ENCODE data around the gene CNOT6.
"Not testable (repeated sequence)": the region's sequence is repeated elsewhere in the genome, so short reads cannot be mapped to it uniquely, and the experiment has no call there.

Gene CNOT6

GRCh38 chr5:180494060-180494509, at the start of gene CNOT6:
CNOT6 (plus strand) TSS chr5:180494379; CDS start chr5:180529277, 34,898 bp downstream.
- peak; percentile 90 to 91 for DNase-seq (ENCODE audit: low read depth in 2 of 2)

- DNase-seq (ENCODE audit: low read depth in 2 of 2): no peak
Measured at GRCh38 chr5:180454752-180455151, 39.4 kb upstream of the CNOT6 start.

GRCh38 chr5:180455872-180456271, 38.3 kb upstream of the CNOT6 start:
- no peak for DNase-seq (ENCODE audit: low read depth in 2 of 2)

GRCh38 chr5:180456792-180457191, 37.4 kb upstream of the CNOT6 start:
- no peak for DNase-seq (ENCODE audit: low read depth in 2 of 2)

GRCh38 chr5:180458852-180459673, 35.1 kb upstream of the CNOT6 start:
- not testable (repeated sequence) for DNase-seq (ENCODE audit: low read depth in 2 of 2)

GRCh38 chr5:180459674-180460142, 34.5 kb upstream of the CNOT6 start:
- not testable (repeated sequence) for DNase-seq (ENCODE audit: low read depth in 2 of 2)

- no peak for DNase-seq (ENCODE audit: low read depth in 2 of 2)
Measured at GRCh38 chr5:180460834-180461233, 33.3 kb upstream of the CNOT6 start.

- no peak for DNase-seq (ENCODE audit: low read depth in 2 of 2)
Measured at GRCh38 chr5:180461303-180461702, 32.9 kb upstream of the CNOT6 start.

- DNase-seq (ENCODE audit: low read depth in 2 of 2): no peak
Measured at GRCh38 chr5:180463216-180463900, 30.8 kb upstream of the CNOT6 start.

- DNase-seq (ENCODE audit: low read depth in 2 of 2): no peak
Measured at GRCh38 chr5:180463916-180464602, 30.1 kb upstream of the CNOT6 start.

GRCh38 chr5:180464603-180464970, 29.6 kb upstream of the CNOT6 start:
- DNase-seq (ENCODE audit: low read depth in 2 of 2): no peak

- DNase-seq (ENCODE audit: low read depth in 2 of 2): not testable (repeated sequence)
Measured at GRCh38 chr5:180465052-180465451, 29.1 kb upstream of the CNOT6 start.

GRCh38 chr5:180466316-180466715, 27.9 kb upstream of the CNOT6 start:
- no peak for DNase-seq (ENCODE audit: low read depth in 2 of 2)

- DNase-seq (ENCODE audit: low read depth in 2 of 2): no peak
Measured at GRCh38 chr5:180467028-180467975, 26.9 kb upstream of the CNOT6 start.

GRCh38 chr5:180467989-180468731, 26.0 kb upstream of the CNOT6 start:
- DNase-seq (ENCODE audit: low read depth in 2 of 2): no peak

- no peak for DNase-seq (ENCODE audit: low read depth in 2 of 2)
Measured at GRCh38 chr5:180468732-180469585, 25.2 kb upstream of the CNOT6 start.

GRCh38 chr5:180469586-180469865, 24.7 kb upstream of the CNOT6 start:
- DNase-seq (ENCODE audit: low read depth in 2 of 2): no peak

- DNase-seq (ENCODE audit: low read depth in 2 of 2): no peak
Measured at GRCh38 chr5:180469866-180470265, 24.3 kb upstream of the CNOT6 start.

GRCh38 chr5:180470361-180470760, 23.8 kb upstream of the CNOT6 start:
- DNase-seq (ENCODE audit: low read depth in 2 of 2): no peak
